ENCODE results near the gene CTAG1A.
"Not testable (repeated sequence)": the region's sequence is repeated elsewhere in the genome, so short reads cannot be mapped to it uniquely, and the experiment has no call there.

CTAG1A gene

GRCh38 chrX:154619182-154619581, 34.2 kb downstream of the CTAG1A start, which contains the start of gene CTAG1B:
TSS of gene CTAG1B (minus strand) at chrX:154619282. CDS start at chrX:154619218, 64 bp downstream.
- not testable (repeated sequence) for DNase-seq (ENCODE audit: low spot score)

- DNase-seq (ENCODE audit: low spot score) = not testable (repeated sequence)
Observed at GRCh38 chrX:154620767-154621414, 36.0 kb downstream of the CTAG1A start.

GRCh38 chrX:154628960-154629359, 44.0 kb downstream of the CTAG1A start:
- not testable (repeated sequence) for DNase-seq (ENCODE audit: low spot score)

GRCh38 chrX:154630949-154631348, 46.0 kb downstream of the CTAG1A start:
- DNase-seq (ENCODE audit: low spot score) = not testable (repeated sequence)

- DNase-seq (ENCODE audit: low spot score) = not testable (repeated sequence)
Observed at GRCh38 chrX:154633661-154634060, 48.7 kb downstream of the CTAG1A start.
